Activated effector memory CD4-positive, alpha-beta T cell treated with Interleukin-2 at 50 U/mL for 16 hours (primary cell): ENCODE data around the gene FDPS.
A peak's percentile ranks its signal among the peaks of the same experiment; 100 is the strongest.
"Not testable (repeated sequence)": the region's sequence is repeated elsewhere in the genome, so short reads cannot be mapped to it uniquely, and the experiment has no call there.

Experiments used
- DNase-seq: peaks from one replicate; pipeline ENCODE4 v3.0.0-alpha.2; 2020

The FDPS gene

DNA sequence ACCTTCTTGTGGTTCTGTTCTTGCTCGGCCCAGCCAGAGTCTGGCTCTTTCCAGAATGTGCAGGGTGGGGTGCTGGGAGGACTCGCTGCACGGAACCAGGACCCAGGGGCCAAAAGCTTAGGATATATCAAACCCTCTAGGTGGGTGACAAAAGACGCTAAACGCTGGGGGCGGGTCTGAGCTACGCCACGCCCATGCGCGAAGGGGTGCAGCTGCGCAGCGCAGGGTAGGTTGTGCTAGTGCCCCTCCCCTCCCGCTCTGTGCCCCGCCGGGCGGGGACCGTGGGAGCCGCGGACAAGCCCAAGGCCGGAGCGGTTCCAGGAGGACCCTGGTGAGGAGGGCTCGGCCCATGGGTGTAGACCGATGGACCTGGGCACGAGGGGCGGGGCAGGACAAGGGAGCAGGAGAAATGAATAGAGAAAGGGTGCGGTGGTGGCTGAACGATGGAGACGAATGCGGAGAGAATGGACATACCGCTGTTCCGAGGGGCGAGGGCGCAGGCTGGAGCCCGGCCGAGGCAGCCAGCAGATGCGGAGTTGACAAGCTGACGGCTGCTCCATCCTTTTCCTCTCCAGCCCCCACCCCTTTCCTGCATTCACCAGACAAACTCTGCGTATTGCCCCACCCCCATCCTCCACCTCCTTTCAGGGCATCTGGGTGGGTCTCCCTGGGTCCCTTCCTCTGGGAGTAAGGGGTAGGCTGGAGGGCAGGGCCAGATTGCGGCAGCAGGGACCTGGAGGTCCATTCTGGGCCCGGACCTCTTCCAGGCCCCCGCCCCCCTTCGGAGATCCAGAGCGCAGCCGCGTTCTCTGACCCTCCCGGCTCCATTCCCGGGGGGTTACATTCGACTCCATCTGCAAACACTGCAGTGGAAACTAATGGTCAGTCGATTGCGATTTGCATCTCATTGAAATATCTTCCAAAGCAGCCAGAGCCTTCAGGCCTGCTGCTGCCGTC lies 12.3 kb downstream of the FDPS start, which contains the start of gene RUSC1:
TSS of gene RUSC1 (plus strand) at position 234 of the 957 bp plus-strand sequence. CDS start 880 bp downstream, outside the sequence.
- peak; percentile 56 for DNase-seq

DNA sequence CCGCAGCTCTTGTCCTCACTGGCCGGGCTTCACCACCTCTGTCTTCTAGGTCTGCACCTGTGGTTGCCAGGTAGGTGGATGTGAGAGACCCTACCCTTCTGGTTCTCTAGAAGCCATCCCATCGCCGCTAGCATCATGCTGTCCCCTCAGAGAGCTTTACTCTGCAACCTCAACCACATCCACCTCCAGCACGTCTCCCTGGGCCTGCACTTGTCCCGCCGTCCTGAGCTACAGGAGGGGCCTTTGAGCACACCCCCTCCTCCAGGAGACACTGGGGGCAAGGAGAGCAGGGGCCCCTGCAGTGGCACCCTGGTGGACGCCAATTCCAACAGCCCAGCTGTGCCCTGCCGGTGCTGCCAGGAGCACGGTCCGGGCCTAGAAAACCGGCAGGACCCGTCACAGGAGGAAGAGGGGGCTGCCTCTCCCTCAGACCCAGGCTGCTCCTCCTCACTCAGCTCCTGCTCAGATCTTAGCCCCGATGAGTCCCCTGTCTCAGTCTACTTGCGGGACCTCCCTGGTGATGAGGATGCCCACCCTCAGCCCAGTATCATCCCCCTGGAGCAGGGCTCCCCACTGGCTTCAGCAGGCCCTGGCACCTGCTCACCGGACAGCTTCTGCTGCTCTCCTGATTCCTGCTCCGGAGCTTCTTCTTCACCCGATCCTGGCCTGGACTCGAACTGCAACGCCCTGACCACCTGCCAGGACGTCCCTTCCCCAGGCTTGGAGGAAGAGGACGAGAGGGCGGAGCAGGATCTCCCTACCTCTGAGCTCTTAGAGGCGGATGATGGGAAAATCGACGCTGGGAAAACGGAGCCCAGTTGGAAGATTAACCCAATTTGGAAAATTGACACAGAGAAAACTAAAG lies 13.2 kb downstream of the FDPS start:
- no peak for DNase-seq

DNA sequence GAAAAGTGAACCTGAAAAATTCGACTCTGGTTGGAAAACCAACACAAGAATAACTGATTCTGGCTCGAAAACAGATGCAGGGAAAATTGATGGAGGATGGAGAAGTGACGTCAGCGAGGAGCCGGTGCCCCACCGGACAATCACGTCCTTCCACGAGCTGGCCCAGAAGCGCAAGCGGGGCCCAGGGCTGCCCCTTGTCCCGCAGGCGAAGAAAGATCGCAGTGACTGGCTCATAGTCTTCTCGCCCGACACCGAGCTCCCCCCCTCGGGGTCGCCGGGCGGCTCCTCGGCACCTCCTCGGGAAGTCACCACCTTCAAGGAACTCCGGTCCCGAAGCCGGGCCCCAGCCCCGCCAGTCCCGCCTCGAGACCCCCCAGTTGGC lies 13.9 kb downstream of the FDPS start:
- DNase-seq = no peak

DNA sequence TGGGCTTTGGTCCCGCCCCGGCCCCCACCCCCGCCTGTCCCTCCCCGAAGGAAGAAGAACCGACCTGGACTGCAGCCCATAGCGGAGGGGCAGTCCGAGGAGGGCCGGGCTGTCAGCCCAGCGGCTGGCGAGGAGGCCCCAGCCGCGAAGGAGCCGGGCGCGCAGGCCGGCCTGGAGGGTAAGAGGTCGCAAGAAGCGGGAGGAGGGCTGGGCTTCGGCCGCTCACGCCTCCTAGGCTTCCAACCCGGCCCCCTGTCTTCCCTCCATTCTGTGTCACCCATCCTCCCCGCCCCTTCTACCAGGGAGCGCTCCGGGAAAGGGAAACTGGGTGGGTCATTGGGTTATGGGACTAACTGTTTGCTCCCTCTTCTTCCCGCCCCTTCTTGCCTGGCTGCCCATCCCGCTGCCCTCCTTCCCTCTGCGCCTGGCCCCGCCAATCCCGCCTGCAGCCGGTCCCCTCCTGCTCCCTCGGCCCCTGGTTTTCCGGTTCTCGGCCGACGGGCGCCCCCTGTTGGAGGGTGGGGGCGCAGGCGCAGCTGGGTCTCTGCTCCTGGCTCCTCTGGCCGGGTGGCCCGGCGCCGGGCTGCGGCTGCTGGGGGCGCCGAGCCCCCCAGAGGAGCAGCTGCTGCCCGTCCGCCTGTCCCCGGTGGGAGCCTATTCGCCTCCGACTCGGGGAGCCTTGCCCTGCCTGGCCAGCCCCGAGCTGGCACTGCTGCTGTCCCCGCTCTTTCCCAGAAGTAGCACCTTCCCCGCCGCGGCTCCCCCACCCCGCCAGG lies 14.5 kb downstream of the FDPS start:
- DNase-seq = peak; percentile 79

DNA sequence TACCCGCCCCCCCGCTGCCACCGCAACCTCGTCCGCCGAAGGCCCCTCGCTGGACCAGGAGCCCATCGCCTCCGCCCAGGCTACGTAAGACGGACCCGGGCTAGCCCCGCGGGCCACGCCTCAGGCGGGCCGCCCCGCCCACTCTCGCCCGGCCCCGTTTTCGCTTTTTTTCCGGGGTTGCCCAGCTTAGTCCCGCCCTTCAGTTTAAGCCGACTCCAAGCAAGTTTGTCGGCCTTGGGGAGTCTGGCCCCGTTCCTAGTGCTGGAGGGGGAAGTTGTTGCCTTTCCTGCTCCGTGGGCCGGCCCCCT lies 15.0 kb downstream of the FDPS start:
- DNase-seq = peak; percentile 79

- DNase-seq = peak; percentile 79
Observed at GRCh38 chr1:155324037-155324716, 15.5 kb downstream of the FDPS start.

- DNase-seq = no peak
Observed at GRCh38 chr1:155324717-155325602, 16.3 kb downstream of the FDPS start.

DNA sequence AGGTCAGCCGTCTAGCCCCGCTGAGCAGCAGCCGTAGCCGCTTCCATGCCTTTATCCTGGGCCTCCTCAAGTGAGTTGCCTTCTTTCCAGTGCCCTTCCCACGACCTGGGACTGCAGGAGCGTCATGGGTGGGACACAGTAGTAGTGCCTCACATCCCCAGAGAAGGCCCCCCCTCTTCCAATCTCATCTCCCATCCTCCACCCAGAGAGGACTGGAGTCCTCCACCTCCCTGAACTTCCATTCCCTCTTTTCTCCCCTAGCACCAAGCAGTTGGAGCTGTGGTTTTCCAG lies 16.9 kb downstream of the FDPS start:
- no peak for DNase-seq

DNA sequence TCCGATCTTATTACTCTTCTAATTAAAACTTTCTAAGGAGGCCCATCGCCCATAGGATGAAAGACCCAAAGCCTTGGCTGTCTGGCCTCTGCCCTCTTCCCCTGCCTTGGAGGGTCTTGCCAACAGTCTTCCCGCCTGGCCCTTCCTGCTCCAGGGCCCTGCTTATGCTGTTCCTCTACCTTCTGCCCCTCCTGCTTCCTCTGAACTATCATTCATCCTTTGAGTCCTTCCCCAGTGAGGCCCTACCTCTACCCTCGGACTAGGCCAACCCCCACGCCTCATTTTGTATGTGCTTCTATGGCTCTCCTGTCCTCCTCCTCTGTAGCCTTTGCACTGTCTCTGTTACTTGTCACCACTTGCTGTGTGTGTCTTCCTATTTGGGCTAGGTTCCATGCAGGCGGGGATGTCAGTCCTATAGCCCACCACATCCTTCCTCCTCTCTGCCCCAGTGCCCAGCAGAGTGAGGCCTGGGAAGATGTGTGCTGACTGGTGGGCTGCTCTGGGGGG lies 17.4 kb downstream of the FDPS start:
- no peak for DNase-seq

DNA sequence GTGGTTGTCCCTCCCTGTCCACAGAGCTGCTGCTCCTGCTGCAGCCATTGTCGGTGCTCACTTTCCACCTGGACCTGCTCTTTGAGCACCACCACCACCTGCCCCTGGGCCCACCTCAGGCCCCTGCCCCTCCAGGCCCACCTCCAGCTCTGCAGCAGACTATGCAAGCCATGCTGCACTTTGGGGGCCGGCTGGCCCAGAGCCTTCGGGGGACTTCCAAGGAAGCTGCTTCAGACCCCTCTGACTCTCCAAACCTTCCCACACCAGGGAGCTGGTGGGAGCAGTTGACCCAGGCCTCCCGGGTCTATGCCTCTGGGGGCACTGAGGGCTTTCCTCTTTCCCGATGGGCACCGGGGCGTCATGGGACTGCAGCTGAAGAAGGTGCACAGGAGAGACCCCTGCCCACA lies 18.0 kb downstream of the FDPS start:
- DNase-seq = no peak

DNA sequence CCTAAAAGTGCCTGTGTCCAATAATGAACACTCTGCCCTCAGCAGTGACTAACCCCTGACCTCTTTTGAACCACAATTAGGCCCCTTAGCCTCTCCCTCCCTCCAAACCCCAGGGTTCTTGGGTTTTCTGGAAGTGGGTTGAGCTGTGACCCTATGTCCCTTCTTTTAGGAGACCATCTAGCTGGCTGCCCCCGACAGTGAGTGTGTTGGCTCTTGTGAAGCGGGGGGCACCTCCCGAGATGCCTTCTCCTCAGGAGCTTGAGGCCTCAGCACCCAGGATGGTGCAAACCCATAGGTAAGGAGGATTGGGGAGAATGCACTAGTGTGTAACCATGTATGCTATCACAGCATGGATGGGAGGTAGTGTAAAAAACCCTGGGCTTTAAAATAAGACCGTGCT lies 19.3 kb downstream of the FDPS start:
- DNase-seq = no peak

DNA sequence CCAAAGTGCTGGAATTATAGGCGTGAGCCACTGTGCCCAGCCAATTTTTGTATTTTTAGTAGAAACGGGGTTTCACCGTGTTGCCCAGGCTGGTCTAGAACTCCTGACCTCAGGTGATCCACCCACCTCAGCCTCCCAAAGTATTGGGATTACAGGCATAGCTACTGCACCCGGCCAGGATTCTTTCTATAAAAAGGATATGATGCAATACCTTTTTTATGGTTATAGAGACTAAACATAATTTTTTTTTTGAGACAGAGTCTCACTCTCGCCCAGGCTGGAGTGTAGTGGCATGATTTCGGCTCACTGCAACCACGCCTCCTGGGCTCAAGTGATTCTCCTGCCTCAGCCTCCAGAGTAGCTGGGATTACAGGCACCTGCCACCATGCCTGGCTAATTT lies 20.2 kb downstream of the FDPS start:
- DNase-seq = not testable (repeated sequence)

- DNase-seq = no peak
Observed at GRCh38 chr1:155329980-155330598, 21.4 kb downstream of the FDPS start.

DNA sequence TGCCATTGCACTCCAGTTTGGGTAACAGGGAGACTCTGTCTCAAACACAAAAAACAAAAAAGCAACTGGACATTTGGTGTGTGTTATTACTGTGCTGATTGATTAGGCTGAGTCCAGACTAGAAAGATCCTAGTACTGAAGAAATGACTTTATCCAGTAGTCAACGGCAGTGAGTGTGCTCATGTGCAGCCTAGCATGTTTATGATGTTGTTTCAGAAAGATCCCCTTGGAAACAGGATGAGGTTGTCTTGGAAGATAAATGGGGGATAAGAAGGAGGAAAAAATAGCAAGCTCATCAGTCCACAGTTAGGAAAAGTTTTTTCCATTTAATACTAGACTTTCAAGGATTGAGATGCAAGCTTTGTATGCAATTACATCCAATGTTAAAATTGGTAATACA lies 26.3 kb downstream of the FDPS start:
- DNase-seq = no peak

DNA sequence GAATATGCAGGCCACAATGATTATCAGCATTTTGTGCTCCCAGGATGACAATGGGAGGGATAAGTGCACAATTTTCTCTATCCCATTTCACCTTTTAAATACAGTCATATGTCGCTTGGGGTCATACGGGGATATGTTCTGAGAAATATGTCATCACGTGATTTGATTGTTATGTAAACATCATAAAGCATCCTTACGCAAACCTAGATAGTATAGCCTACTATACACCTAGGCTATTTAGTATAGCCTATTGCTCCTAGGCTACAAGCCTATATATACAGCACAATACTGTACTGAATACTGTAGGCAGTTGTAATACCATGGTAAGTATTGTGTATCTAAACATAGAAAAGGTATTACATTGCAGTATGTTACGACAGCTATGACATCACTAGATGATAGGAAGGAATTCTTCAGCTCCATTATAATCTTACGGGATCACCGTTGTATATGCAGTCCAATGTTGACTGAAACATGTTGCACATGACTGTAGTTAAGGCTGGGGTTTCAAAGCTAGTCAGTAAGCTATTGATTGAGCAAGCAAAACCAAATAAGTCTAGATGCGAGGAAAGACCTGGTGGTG lies 30.9 kb downstream of the FDPS start:
- DNase-seq = no peak

DNA sequence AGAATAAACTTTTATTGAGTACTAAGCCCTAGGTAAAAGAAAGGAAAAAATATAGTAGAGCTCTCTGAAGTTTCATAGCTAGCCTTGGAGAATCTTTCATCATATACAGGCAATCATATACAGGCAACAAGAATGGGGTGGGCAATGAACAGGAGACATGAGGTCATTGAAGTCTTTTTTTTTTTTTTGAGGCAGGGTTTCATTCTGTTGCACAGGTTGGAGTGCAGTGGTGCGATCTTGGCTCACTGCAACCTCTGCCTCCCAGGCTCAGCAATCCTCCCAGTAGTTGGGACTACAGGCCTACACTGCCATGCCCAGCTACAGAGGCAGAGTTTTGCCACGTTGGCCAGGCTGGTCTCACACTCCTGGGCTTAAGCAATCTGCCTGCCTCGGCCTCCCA lies 34.2 kb downstream of the FDPS start:
- no peak for DNase-seq

DNA sequence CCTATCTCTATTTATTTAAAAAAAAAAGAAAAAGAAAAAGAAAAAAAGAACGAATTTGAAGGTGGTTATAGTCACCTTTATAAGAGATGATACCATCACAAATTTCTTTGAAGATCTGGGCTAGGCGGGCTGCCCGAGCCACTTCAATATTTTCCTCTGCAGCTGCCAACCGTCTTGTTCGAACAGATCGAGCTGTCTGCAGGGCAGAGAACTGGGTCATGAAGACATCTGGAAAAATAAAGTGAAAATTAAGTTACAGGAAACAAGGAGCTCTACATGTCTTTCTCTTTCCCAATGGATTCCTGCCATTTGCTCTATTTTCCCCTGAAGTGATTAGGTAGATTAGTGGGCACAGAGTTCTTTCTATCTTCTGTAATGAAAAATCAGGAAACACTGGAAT lies 44.0 kb downstream of the FDPS start:
- no peak for DNase-seq

DNA sequence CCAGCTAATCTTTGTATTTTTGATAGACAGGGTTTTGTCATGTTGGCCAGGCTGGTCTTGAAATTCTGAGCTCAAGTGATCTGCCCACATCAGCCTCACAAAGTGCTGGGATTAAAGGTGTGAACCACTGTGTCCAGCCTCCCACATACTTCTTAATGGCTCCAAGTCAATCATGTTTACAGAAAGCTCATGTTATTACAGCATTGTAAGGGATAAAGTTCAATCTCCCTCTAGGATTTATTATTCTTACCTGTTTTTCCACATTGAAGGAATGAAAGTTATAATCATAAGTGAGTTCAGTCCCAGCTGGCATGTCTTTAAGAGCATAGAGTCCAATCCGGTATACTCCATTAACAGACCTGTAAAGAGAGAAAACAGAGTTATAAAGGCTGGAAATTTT lies 51.4 kb downstream of the FDPS start:
- DNase-seq = no peak
